Measurements from ENCODE around the gene AMOT.

AMOT gene

DNA sequence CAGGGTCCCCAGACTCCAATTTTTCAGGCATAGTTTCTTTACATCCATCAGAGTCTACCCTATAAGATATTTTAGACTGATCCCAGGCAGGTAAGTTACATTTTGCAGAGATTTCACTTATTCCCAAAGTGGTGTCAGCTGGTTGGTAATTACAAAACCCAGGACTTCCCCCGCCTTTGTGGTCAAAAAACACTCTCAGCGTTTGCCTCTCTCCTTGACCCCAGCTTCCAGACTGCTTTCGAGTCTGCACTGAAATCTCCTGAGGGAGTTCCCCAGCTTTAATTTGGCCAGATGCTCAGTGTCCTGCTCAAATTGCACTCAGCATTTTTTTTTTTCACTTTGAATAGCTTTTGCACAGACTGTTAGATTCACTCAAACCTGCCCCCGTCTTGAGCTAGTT, 11.2 kb upstream of the AMOT start:
- no peak for TF ChIP-seq POLR2AphosphoS5 (IDR thresholded peaks at IDR 0.05; ENCODE audit: low read depth, low read length)
- no peak for TF ChIP-seq SIN3A (IDR thresholded peaks at IDR 0.05; ENCODE audit: borderline replicate concordance, insufficient read depth, low read length)
- no peak for TF ChIP-seq TAF1 (IDR thresholded peaks at IDR 0.05; ENCODE audit: borderline replicate concordance, insufficient read depth, low read length)
- TF ChIP-seq FOXP2 (optimal IDR thresholded peaks at IDR 0.05; ENCODE audit: borderline replicate concordance, extremely low read depth, extremely low read length, insufficient read depth) = no peak
- TF ChIP-seq, protein P1, sequence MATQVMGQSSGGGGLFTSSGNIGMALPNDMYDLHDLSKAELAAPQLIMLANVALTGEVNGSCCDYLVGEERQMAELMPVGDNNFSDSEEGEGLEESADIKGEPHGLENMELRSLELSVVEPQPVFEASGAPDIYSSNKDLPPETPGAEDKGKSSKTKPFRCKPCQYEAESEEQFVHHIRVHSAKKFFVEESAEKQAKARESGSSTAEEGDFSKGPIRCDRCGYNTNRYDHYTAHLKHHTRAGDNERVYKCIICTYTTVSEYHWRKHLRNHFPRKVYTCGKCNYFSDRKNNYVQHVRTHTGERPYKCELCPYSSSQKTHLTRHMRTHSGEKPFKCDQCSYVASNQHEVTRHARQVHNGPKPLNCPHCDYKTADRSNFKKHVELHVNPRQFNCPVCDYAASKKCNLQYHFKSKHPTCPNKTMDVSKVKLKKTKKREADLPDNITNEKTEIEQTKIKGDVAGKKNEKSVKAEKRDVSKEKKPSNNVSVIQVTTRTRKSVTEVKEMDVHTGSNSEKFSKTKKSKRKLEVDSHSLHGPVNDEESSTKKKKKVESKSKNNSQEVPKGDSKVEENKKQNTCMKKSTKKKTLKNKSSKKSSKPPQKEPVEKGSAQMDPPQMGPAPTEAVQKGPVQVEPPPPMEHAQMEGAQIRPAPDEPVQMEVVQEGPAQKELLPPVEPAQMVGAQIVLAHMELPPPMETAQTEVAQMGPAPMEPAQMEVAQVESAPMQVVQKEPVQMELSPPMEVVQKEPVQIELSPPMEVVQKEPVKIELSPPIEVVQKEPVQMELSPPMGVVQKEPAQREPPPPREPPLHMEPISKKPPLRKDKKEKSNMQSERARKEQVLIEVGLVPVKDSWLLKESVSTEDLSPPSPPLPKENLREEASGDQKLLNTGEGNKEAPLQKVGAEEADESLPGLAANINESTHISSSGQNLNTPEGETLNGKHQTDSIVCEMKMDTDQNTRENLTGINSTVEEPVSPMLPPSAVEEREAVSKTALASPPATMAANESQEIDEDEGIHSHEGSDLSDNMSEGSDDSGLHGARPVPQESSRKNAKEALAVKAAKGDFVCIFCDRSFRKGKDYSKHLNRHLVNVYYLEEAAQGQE (IDR thresholded peaks at IDR 0.05; ENCODE audit: insufficient read depth in 1 of 2, low read depth in 2 of 2, low read length in 2 of 2) = no peak

DNA sequence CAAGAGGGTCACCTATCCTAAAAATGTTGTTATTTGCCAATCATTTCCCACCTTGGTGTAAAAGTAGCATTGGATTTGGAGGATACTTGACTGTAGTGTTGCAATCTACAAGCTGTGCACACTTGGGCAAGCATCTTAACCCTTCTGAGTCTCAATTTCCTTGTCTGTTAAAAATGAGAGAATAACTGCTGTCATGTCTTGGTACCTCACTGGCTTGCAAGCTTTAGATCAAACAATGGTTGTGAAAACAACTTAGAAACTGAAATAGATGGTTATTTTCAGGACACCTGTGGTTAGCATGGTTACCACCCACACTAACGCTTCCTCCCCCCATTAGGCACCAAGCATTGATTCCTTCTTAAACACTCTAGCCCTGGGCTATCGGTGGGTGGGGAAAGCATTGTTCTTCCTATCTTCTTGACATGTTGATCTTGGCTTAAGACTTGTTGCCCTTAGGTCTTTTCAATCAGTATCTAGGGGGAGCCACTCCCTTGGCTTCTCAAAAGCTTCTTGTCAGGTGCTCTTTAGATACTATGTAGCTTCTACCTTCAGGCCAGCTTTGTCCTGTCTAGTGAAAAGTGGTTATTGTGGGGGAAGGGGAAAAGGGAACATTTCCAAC, 10.6 kb upstream of the AMOT start:
- TF ChIP-seq POLR2AphosphoS5 (IDR thresholded peaks at IDR 0.05; ENCODE audit: low read depth, low read length) (no peak), TAF1 (IDR thresholded peaks at IDR 0.05; ENCODE audit: borderline replicate concordance, insufficient read depth, low read length) (no peak), SIN3A (IDR thresholded peaks at IDR 0.05; ENCODE audit: borderline replicate concordance, insufficient read depth, low read length) (peak; percentile 49; the same call in 1 of the 2 replicates), FOXP2 (optimal IDR thresholded peaks at IDR 0.05; ENCODE audit: borderline replicate concordance, extremely low read depth, extremely low read length, insufficient read depth) (no peak)

DNA sequence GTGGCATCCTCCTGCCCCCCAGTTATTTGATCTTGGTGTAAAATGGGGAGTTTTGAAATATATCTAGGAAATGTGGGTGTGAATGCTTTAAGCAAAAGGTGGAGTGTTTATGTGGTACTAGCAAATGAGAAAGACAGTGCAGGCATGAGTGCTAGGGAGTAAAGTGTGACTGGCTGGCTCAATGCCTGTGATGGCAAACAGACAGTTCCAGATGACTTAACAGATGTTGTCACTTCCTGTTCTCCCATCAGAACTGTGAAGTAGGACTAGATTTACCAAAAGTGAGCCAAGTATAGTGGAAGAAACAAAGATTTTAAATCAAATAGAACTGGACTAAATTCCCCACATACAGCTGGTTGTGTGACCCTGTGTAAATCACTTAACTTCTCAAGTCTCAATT, 8.4 kb upstream of the AMOT start:
- no peak for TF ChIP-seq SIN3A (IDR thresholded peaks at IDR 0.05; ENCODE audit: borderline replicate concordance, insufficient read depth, low read length)
- no peak for TF ChIP-seq POLR2AphosphoS5 (IDR thresholded peaks at IDR 0.05; ENCODE audit: low read depth, low read length)
- TF ChIP-seq TAF1 (IDR thresholded peaks at IDR 0.05; ENCODE audit: borderline replicate concordance, insufficient read depth, low read length) = no peak
- TF ChIP-seq, protein P1 (IDR thresholded peaks at IDR 0.05; ENCODE audit: insufficient read depth in 1 of 2, low read depth in 2 of 2, low read length in 2 of 2) = no peak
- TF ChIP-seq FOXP2 (optimal IDR thresholded peaks at IDR 0.05; ENCODE audit: borderline replicate concordance, extremely low read depth, extremely low read length, insufficient read depth) = no peak

DNA sequence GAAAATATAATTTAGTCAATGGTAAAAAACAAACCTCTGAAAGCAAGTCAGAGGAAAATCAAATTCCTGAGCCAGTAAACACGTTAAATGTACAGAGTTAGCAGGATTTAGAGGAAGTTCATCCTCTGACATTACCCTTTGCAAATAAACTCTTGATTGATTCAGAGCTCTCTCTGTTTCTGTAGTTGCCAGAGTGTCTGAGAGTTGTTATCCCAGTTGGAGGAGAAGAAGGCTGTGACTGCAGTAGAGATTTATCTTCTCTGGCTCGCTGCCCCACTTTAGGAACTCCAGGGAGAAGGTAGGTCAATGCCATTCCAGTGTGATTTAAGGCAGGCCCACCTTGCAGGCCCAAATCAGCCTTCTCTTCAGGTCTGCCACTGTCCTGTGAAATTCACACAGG, 6.2 kb upstream of the AMOT start:
- TF ChIP-seq, protein P1 (IDR thresholded peaks at IDR 0.05; ENCODE audit: insufficient read depth in 1 of 2, low read depth in 2 of 2, low read length in 2 of 2) = no peak
- TF ChIP-seq POLR2AphosphoS5 (IDR thresholded peaks at IDR 0.05; ENCODE audit: low read depth, low read length) (no peak), SIN3A (IDR thresholded peaks at IDR 0.05; ENCODE audit: borderline replicate concordance, insufficient read depth, low read length) (no peak), TAF1 (IDR thresholded peaks at IDR 0.05; ENCODE audit: borderline replicate concordance, insufficient read depth, low read length) (no peak), FOXP2 (optimal IDR thresholded peaks at IDR 0.05; ENCODE audit: borderline replicate concordance, extremely low read depth, extremely low read length, insufficient read depth) (no peak)

DNA sequence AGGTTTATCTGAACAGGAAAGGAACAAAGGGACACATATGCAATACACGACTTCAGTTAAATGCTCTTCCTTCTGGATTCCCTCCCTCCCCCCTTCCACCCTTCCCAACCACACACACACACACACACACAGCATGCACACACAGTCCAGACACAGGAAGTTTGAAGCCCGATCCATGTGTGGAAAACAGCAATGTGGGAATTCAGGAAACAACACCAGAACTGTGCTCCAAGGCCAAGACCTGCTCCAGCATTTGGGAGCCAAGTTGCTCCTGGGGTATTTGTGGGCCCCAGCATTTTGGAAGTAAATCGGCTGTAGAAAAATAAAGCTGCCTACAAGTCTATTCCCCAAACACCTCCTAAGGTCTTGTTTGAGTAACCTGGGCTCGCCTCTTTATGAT, 5.6 kb upstream of the AMOT start:
- TF ChIP-seq, protein P1 (IDR thresholded peaks at IDR 0.05; ENCODE audit: insufficient read depth in 1 of 2, low read depth in 2 of 2, low read length in 2 of 2) = peak in 1 of 2 experiments; percentile 55; a peak in 1 of 4 replicates
- TF ChIP-seq FOXP2 (optimal IDR thresholded peaks at IDR 0.05; ENCODE audit: borderline replicate concordance, extremely low read depth, extremely low read length, insufficient read depth) (no peak), SIN3A (IDR thresholded peaks at IDR 0.05; ENCODE audit: borderline replicate concordance, insufficient read depth, low read length) (peak; percentile 75; the same call in 1 of the 2 replicates), POLR2AphosphoS5 (IDR thresholded peaks at IDR 0.05; ENCODE audit: low read depth, low read length) (no peak)

Measured in PFSK-1 (cell line).